ENCODE data around the gene ITPA. TPM values are rescaled to one million over a fixed set of nuclear protein-coding genes. Genes with fewer than 3 reads are reported as not detected.

Gene ITPA
- total and polyA plus RNA-seq, 2 donors (not counting 3 experiments of a cell fraction or from before 2014, with no cell fraction given) = 43.2 to 65.0 TPM

DNA sequence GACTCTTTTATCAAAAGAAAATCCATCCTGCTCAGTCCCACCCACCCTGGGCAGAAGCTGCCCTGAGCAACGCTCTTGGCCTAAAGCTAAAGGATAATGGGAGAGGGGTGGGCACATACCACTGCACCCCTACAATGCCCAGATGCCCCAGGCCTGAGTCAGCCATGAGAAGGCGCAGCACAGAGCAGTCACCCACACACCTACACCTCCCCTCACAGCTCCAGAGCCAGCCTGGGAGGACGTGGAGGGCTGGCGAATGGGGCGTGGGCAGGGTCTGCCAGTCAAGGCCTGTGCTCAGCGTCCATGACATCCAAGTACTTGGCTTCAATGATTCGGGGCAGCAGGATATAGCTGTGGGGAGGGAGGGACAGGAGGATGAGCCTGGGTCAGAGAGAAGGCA is 18.2 kb downstream of the ITPA start:
- no peak overlapping the region for H3K4me2 ChIP-seq (ENCODE audit: insufficient read depth, low read length)
- POLR2A ChIA-PET = no interaction called here
- intact Hi-C loops (cut with micrococcal nuclease) = no loop called here
- DNase-seq (ENCODE audit: low read depth, low spot score) (no peak), FAIRE-seq (no peak)
- BruUV-seq (replicated peaks) = no TSS peak
- no peaks in the 10 kb centered on the region for H3K9me1 ChIP-seq (replicated peaks; ENCODE audit: control insufficient read depth, extremely low read depth, insufficient read depth, low read length)
- CTCF ChIA-PET = interaction anchor here (0.5 kb wide), 1 partner anchor 29 kb away, joined by 3 read pairs; no protein-coding TSS in a partner anchor
- no peaks in the 10 kb centered on the region for H3K79me2 ChIP-seq (ENCODE audit: control insufficient read depth, insufficient read depth, low read length)
- TF ChIP-seq, protein P1, sequence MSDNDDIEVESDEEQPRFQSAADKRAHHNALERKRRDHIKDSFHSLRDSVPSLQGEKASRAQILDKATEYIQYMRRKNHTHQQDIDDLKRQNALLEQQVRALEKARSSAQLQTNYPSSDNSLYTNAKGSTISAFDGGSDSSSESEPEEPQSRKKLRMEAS (IDR thresholded peaks at IDR 0.05; ENCODE audit: insufficient read depth, insufficient read length) = no peak
- TF ChIP-seq JUN (IDR thresholded peaks at IDR 0.05; ENCODE audit: borderline replicate concordance, insufficient read depth, insufficient read length, low read depth) (no peak), POLR2AphosphoS5 (IDR thresholded peaks at IDR 0.05; ENCODE audit: insufficient read depth, low read depth, low read length) (no peak), FOS (IDR thresholded peaks at IDR 0.05; ENCODE audit: borderline replicate concordance, insufficient read depth, low read length) (no peak), EZH2 (IDR thresholded peaks at IDR 0.05; ENCODE audit: borderline replicate concordance, low read depth, low read length, severe bottlenecking) (no peak), GATA2 (IDR thresholded peaks at IDR 0.05; ENCODE audit: insufficient read depth, insufficient read length, low read depth, low read length) (no peak), MYC (IDR thresholded peaks at IDR 0.05; ENCODE audit: low read depth, low read length) (no peak), POLR2A (IDR thresholded peaks at IDR 0.05; ENCODE audit: low read depth, low read length) (no peak)
- TF ChIP-seq, protein P2, sequence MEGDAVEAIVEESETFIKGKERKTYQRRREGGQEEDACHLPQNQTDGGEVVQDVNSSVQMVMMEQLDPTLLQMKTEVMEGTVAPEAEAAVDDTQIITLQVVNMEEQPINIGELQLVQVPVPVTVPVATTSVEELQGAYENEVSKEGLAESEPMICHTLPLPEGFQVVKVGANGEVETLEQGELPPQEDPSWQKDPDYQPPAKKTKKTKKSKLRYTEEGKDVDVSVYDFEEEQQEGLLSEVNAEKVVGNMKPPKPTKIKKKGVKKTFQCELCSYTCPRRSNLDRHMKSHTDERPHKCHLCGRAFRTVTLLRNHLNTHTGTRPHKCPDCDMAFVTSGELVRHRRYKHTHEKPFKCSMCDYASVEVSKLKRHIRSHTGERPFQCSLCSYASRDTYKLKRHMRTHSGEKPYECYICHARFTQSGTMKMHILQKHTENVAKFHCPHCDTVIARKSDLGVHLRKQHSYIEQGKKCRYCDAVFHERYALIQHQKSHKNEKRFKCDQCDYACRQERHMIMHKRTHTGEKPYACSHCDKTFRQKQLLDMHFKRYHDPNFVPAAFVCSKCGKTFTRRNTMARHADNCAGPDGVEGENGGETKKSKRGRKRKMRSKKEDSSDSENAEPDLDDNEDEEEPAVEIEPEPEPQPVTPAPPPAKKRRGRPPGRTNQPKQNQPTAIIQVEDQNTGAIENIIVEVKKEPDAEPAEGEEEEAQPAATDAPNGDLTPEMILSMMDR (IDR thresholded peaks at IDR 0.05; ENCODE audit: extremely low read depth in 1 of 2, insufficient read depth in 1 of 2, low read depth in 1 of 2, low read length in 2 of 2) = no peak
- H3K36me3 ChIP-seq (ENCODE audit: control insufficient read depth in 2 of 2, extremely low read depth in 1 of 2, insufficient read depth in 2 of 2, low read length in 2 of 2) = no peaks in the 10 kb centered on the region
- no peaks in the 10 kb centered on the region for H4K20me1 ChIP-seq (replicated peaks; ENCODE audit: control insufficient read depth, extremely low read depth, insufficient read depth, low read length)
- H2AFZ ChIP-seq (ENCODE audit: low read depth, low read length) = no peak overlapping the region
- no peaks in the 10 kb centered on the region for H3K27me3 ChIP-seq (ENCODE audit: control insufficient read depth in 2 of 2, insufficient read depth in 2 of 2, low read length in 2 of 2)
- H3K9ac ChIP-seq (replicated peaks; ENCODE audit: extremely low read depth, insufficient read depth, low read length) = no peak overlapping the region
- H3K9me3 ChIP-seq (replicated peaks; ENCODE audit: control insufficient read depth, insufficient read depth, low read length) = no peaks in the 10 kb centered on the region
- no peaks in the 10 kb centered on the region for H3K4me1 ChIP-seq (ENCODE audit: control insufficient read depth, extremely low read depth, insufficient read depth, low read length)
- no peak overlapping the region for H3K27ac ChIP-seq (ENCODE audit: insufficient read depth, low read depth, low read length)
- H3K4me3 ChIP-seq (replicated peaks in 1 of 3; ENCODE audit: insufficient read depth in 1 of 3, low read depth in 1 of 3, low read length in 3 of 3) = no peak overlapping the region
- dilution Hi-C loops (cut with MboI; ENCODE audit: extremely low pct_ligation_motif_present, low sequenced_read_pairs) = no loop called here
